ENCODE results near the gene CPNE4.
A peak's percentile ranks its signal among the peaks of the same experiment; 100 is the strongest.

The CPNE4 gene

DNA sequence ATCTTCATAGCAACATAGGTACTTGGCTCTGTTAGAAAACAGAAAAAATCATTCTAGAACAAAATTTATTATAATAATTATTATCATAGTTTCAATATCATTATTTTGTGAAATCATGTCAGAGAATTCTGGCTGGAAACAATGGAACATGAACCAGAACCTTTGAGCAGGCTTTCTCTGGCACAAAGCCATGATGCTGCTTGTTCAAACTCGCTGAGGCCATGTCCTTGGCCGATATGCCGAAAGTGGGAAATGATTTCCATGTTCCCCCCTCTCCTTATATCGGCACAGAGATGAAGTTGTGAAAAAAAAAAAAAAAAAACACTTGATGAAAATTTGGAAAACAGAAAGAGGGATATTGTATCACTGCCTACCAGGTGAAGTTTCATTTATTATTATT, 483.1 kb downstream of the CPNE4 start:
- ChIA-PET CTCF (interaction anchor here (1.1 kb wide), 1 partner anchor 23 kb away, joined by 3 read pairs; no protein-coding TSS in a partner anchor), POLR2A (no interaction called here)
- DNase-seq (ENCODE audit: low read depth, low spot score) = no peak
- H3K4me3 ChIP-seq (ENCODE audit: low read depth, low read length) = no peak overlapping the region
- TF ChIP-seq CTCF (IDR thresholded peaks at IDR 0.05; ENCODE audit: insufficient read depth, low read length, missing control alignments) = no peak

DNA sequence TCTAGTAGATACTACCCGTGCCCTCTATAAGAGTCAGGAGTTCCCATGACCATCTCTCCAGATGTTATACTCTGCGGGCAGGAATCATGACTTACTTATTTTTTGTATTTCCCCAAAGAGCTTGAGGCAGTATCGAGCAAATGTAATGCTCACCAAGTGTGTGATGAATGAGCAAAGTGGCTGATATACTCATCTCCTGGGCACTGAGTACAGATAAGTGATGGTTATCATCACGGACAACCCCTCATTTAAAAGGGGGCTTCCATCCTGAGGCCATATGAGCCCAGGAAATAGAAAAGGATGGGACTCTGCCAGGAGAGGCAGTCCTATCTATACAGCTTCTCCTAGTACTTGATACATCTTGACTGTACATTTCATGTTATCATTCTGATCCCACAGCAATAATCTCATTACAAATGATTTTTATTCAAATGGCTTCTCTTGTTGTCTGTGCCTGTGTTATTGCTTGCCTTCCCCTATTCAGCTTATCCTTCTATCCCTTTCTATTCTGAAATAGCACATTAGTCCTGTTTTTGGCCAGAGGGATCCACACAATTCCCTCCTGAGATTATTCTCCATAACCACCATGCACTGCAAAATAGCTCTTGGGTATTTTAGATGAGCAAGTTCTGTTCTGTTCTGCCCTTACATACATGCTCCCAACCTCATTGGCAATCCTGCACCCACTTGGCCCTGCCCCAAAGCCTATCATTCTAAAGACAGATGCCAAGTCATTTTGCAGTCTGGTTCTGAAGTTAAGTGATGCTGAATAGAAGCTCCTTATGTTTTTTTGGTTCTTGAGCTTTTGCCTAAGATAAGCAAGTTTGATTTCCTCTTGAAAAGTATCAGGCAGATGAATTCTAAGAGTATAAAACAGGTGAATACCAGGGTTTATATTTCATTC, 484.0 kb downstream of the CPNE4 start:
- no peak overlapping the region for H3K4me3 ChIP-seq (ENCODE audit: low read depth, low read length)
- DNase-seq (ENCODE audit: low read depth, low spot score) = no peak
- TF ChIP-seq CTCF (IDR thresholded peaks at IDR 0.05; ENCODE audit: insufficient read depth, low read length, missing control alignments) = no peak
- POLR2A ChIA-PET = no interaction called here
- CTCF ChIA-PET = interaction anchor here (0.8 to 3.0 kb wide), 6 partner anchors 9 to 479 kb away, joined by 3 to 16 read pairs (median 6); no protein-coding TSS in a partner anchor

DNA sequence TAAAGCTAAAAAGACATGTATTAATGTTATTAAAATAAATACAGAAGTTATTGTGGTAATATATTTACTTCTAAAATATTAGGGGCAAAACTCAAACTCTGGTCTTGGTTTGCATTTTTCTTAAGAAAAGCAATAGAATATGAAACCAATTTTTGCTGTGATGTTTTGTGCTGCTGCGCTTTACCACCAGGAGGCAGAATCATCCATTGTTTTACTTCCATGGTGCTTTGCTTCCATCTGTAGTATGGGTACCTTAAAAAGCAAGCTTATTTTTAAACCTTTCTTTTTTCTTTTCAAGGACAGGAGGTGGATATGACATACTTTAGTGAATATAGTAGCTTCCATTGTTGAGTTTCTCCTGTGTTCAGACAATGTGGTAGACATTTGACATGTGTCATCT, 485.5 kb downstream of the CPNE4 start:
- POLR2A ChIA-PET = no interaction called here
- no peak for DNase-seq (ENCODE audit: low read depth, low spot score)
- CTCF ChIA-PET = interaction anchor here (0.6 to 3.0 kb wide), 10 partner anchors 10 to 518 kb away, joined by 3 to 16 read pairs (median 4); no protein-coding TSS in a partner anchor

DNA sequence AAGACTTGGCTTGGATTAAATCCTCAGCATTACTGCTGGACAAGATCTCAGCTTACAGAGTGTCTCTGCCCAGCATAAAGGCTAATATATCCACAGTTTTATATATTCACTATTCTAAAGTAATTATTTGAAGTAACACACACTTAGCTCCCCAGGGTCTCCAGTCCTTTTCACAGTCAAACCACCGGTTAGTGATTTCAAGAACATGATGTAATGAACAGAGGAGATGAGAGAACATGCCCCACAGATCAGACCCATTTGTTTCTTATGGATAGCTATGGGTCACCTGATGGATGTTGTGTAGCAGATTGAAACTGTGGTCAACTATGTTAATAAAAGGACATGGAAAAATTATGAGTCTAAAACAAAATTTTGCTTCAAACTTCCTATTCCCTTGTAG, 487.2 kb downstream of the CPNE4 start:
- ChIA-PET POLR2A (interaction anchor here (0.6 kb wide), 1 partner anchor 182 kb away, joined by 4 read pairs; no protein-coding TSS in a partner anchor), CTCF (interaction anchor here (1.1 kb wide), 1 partner anchor 248 kb away, joined by 3 read pairs; no protein-coding TSS in a partner anchor)
- H3K4me3 ChIP-seq (ENCODE audit: low read depth, low read length) = no peak overlapping the region
- no peak for DNase-seq (ENCODE audit: low read depth, low spot score)
- no peak for TF ChIP-seq CTCF (IDR thresholded peaks at IDR 0.05; ENCODE audit: insufficient read depth, low read length, missing control alignments)

More for the DNA sequence above, 485.5 kb downstream of the CPNE4 start:
- peak; percentile 15 for TF ChIP-seq CTCF (IDR thresholded peaks at IDR 0.05; ENCODE audit: insufficient read depth, low read length, missing control alignments)
- H3K4me3 ChIP-seq (ENCODE audit: low read depth, low read length) = no peak overlapping the region

GRCh38 chr3:131546441-131546840, 488.4 kb downstream of the CPNE4 start:
- no peak for DNase-seq (ENCODE audit: low read depth, low spot score)
- no peak overlapping the region for H3K4me3 ChIP-seq (ENCODE audit: low read depth, low read length)
- TF ChIP-seq CTCF (IDR thresholded peaks at IDR 0.05; ENCODE audit: insufficient read depth, low read length, missing control alignments) = no peak
- CTCF ChIA-PET = interaction anchor here (0.8 to 1.1 kb wide), 2 partner anchors 249 to 488 kb away, joined by 3 to 4 read pairs; partner anchors contain the start of gene CPNE4
- POLR2A ChIA-PET = no interaction called here

GRCh38 chr3:131544557-131544956, 490.3 kb downstream of the CPNE4 start:
- TF ChIP-seq CTCF (IDR thresholded peaks at IDR 0.05; ENCODE audit: insufficient read depth, low read length, missing control alignments) = no peak
- no peak overlapping the region for H3K4me3 ChIP-seq (ENCODE audit: low read depth, low read length)
- ChIA-PET CTCF (interaction anchor here (2.4 kb wide), 1 partner anchor 490 kb away, joined by 8 read pairs; the partner anchor contains the start of gene CPNE4), POLR2A (no interaction called here)
- DNase-seq (ENCODE audit: low read depth, low spot score) = no peak

Data from AG04449 (cell line).